BJ (cell line): Measurements from ENCODE around the gene TCF12. TPM values are rescaled to one million over a fixed set of nuclear protein-coding genes. Genes with fewer than 3 reads are reported as not detected.
A peak's percentile ranks its signal among the peaks of the same experiment; 100 is the strongest.

Experiments used
- CTCF ChIA-PET: fragments of 350-600 bp; formaldehyde crosslinking; extraction: SDS; loops from one replicate; lab custom pipeline; 2021; ENCODE audit warnings: antibody characterized with exemption, inconsistent platforms; lab: Yijun Ruan, JAX
- POLR2A ChIA-PET: fragments of 300-600 bp; sonication (Branson Sonifier 250); formaldehyde crosslinking; extraction: SDS; loops from one replicate; lab custom pipeline; 2021; ENCODE audit warnings: antibody characterized with exemption; lab: Charles Lee
- DNase-seq: peaks from one replicate; pipeline ENCODE4 v3.0.0-alpha.2; 2011; ENCODE audit warnings: low read depth
- H3K27me3 ChIP-seq: 2 replicates; pipeline ENCODE4 v1.6.0; 2011; ENCODE audit warnings: low read length; ENCODE audit not compliant: control insufficient read depth, insufficient read depth
- H3K36me3 ChIP-seq: 2 replicates; pipeline ENCODE4 v1.5.1; 2011; ENCODE audit warnings: low read length; ENCODE audit not compliant: control insufficient read depth, insufficient read depth
- H3K4me3 ChIP-seq: 2 replicates; pipeline ENCODE4 v1.5.1; 2011; ENCODE audit warnings: low read depth, mild to moderate bottlenecking, control low read depth, low read length
- CTCF ChIP-seq: IDR thresholded peaks from 2 replicates; pipeline ENCODE4 v1.5.1; 2011; ENCODE audit warnings: low read depth, mild to moderate bottlenecking, control low read depth, inconsistent platforms, low read length, moderate library complexity; ENCODE audit not compliant: insufficient read depth
- polyA plus RNA-seq: library from polyadenylated mRNA; depleted of rRNA; stranded (reverse); fragments of >200 nt; gene quantifications from 2 replicates; pipeline ENCODE4 v1.2.3, GENCODE V29; 2011

Gene TCF12
- polyA plus RNA-seq, 1 experiment, result 134 TPM

- ChIA-PET POLR2A (interaction anchor here (0.8 to 1.5 kb wide), 2 partner anchors 10 to 29 kb away, joined by 3 to 4 read pairs; no protein-coding TSS in a partner anchor), CTCF (interaction anchor here (0.7 to 1.1 kb wide), 3 partner anchors 10 to 219 kb away, joined by 3 read pairs; no protein-coding TSS in a partner anchor)
- Histone ChIP-seq H3K4me3 (peak overlapping the region; percentile 98), H3K27me3 (no peaks in the 10 kb centered on the region), H3K36me3 (no peaks in the 10 kb centered on the region)
- DNase-seq, result no peak
- no peak for TF ChIP-seq CTCF
These were observed 1.3 kb downstream of the TCF12 start for GRCh38 chr15:56919609-56920366.

- Histone ChIP-seq H3K4me3 (peak overlapping the region; percentile 98), H3K36me3 (no peaks in the 10 kb centered on the region), H3K27me3 (no peaks in the 10 kb centered on the region)
- ChIA-PET CTCF (interaction anchor here (0.7 to 1.1 kb wide), 3 partner anchors 10 to 218 kb away, joined by 3 read pairs; no protein-coding TSS in a partner anchor), POLR2A (interaction anchor here (0.8 kb wide), 1 partner anchor 9 kb away, joined by 4 read pairs; no protein-coding TSS in a partner anchor)
- TF ChIP-seq CTCF, result no peak
- DNase-seq, result no peak
These were observed 1.9 kb downstream of the TCF12 start for GRCh38 chr15:56920367-56920627.

- ChIA-PET CTCF (interaction anchor here (1.1 to 1.4 kb wide), 2 partner anchors 383 to 429 kb away, joined by 3 to 6 read pairs; no protein-coding TSS in a partner anchor), POLR2A (no interaction called here)
- DNase-seq, result no peak
These were observed 4.7 kb downstream of the TCF12 start for GRCh38 chr15:56923174-56923591.

GRCh38 chr15:56927816-56928215, 9.4 kb downstream of the TCF12 start:
- CTCF ChIA-PET, result interaction anchor here (0.7 to 1.4 kb wide), 2 partner anchors 378 to 755 kb away, joined by 4 read pairs; no protein-coding TSS in a partner anchor
- Histone ChIP-seq H3K36me3 (no peaks in the 10 kb centered on the region), H3K27me3 (no peaks in the 10 kb centered on the region), H3K4me3 (no peak overlapping the region)
- TF ChIP-seq CTCF, result no peak
- no peak for DNase-seq
- POLR2A ChIA-PET, result no interaction called here

More at GRCh38 chr15:56923174-56923591, 4.7 kb downstream of the TCF12 start:
- Histone ChIP-seq H3K27me3 (no peaks in the 10 kb centered on the region), H3K4me3 (no peak overlapping the region), H3K36me3 (no peaks in the 10 kb centered on the region)
- TF ChIP-seq CTCF, result no peak

- no peak for TF ChIP-seq CTCF
- no peak for DNase-seq
- Histone ChIP-seq H3K4me3 (no peak overlapping the region), H3K27me3 (no peaks in the 10 kb centered on the region), H3K36me3 (no peaks in the 10 kb centered on the region)
- POLR2A ChIA-PET, result interaction anchor here (1.1 to 1.4 kb wide), 2 partner anchors 10 to 11 kb away, joined by 4 read pairs; partner anchors contain the start of gene TCF12
- CTCF ChIA-PET, result interaction anchor here (1.2 to 1.4 kb wide), 2 partner anchors 10 to 209 kb away, joined by 3 to 5 read pairs; no protein-coding TSS in a partner anchor
These were observed 11.0 kb downstream of the TCF12 start for GRCh38 chr15:56929399-56929798.
